Measurements from ENCODE around the gene LRRC34. TPM values are rescaled to one million over a fixed set of nuclear protein-coding genes. Genes with fewer than 3 reads are reported as not detected.

LRRC34 gene
- total RNA-seq, 1 donor from 2014 or later, result 4.7 TPM

GRCh38 chr3:169790687-169791429 lies 21.8 kb downstream of the LRRC34 start:
- H3K9me3 Mint-ChIP-seq, result no peaks in the 10 kb centered on the region
- no peak overlapping the region for H3K4me3 Mint-ChIP-seq
- H3K27me3 Mint-ChIP-seq, result no peaks in the 10 kb centered on the region
- no peak overlapping the region for H3K27ac Mint-ChIP-seq
- intact Hi-C loops (cut with micrococcal nuclease), result loop anchor here (1.0 kb wide), 1 partner anchor 17 kb away; no protein-coding TSS in a partner anchor
- peaks cover 5% of the 10 kb centered on the region for H3K4me1 Mint-ChIP-seq
- no peak for DNase-seq
- peaks cover 36% of the 10 kb centered on the region for H3K36me3 Mint-ChIP-seq (ENCODE audit: low read depth)

- no peaks in the 10 kb centered on the region for H3K27me3 Mint-ChIP-seq
- no peak overlapping the region for H3K27ac Mint-ChIP-seq
- DNase-seq, result no peak
- peaks cover 5% of the 10 kb centered on the region for H3K4me1 Mint-ChIP-seq
- no peak overlapping the region for H3K4me3 Mint-ChIP-seq
- peaks cover 41% of the 10 kb centered on the region for H3K36me3 Mint-ChIP-seq (ENCODE audit: low read depth)
- intact Hi-C loops (cut with micrococcal nuclease), result no loop called here
- H3K9me3 Mint-ChIP-seq, result no peaks in the 10 kb centered on the region
Observed at GRCh38 chr3:169790219-169790618, 22.5 kb downstream of the LRRC34 start.

- Mint-ChIP-seq H3K4me1 (peaks cover 5% of the 10 kb centered on the region), H3K27me3 (no peaks in the 10 kb centered on the region), H3K36me3 (ENCODE audit: low read depth) (peaks cover 42% of the 10 kb centered on the region), H3K27ac (no peak overlapping the region), H3K4me3 (no peak overlapping the region), H3K9me3 (no peaks in the 10 kb centered on the region)
- DNase-seq, result no peak
- intact Hi-C loops (cut with micrococcal nuclease), result no loop called here
Observed at GRCh38 chr3:169787791-169788190, 24.9 kb downstream of the LRRC34 start.

GRCh38 chr3:169787120-169787519 lies 25.6 kb downstream of the LRRC34 start:
- no peaks in the 10 kb centered on the region for H3K9me3 Mint-ChIP-seq
- intact Hi-C loops (cut with micrococcal nuclease), result no loop called here
- H3K4me1 Mint-ChIP-seq, result peaks cover 7% of the 10 kb centered on the region
- H3K36me3 Mint-ChIP-seq (ENCODE audit: low read depth), result peaks cover 43% of the 10 kb centered on the region
- no peak overlapping the region for H3K4me3 Mint-ChIP-seq
- H3K27me3 Mint-ChIP-seq, result no peaks in the 10 kb centered on the region
- DNase-seq, result no peak
- H3K27ac Mint-ChIP-seq, result no peak overlapping the region

- Mint-ChIP-seq H3K4me1 (peaks cover 37% of the 10 kb centered on the region), H3K4me3 (peak overlapping the region; percentile 33), H3K9me3 (no peaks in the 10 kb centered on the region), H3K27ac (peak overlapping the region; percentile 48), H3K36me3 (ENCODE audit: low read depth) (peaks cover 64% of the 10 kb centered on the region), H3K27me3 (no peaks in the 10 kb centered on the region)
- intact Hi-C loops (cut with micrococcal nuclease), result no loop called here
- DNase-seq, result no peak
Observed at GRCh38 chr3:169781209-169781855, 31.4 kb downstream of the LRRC34 start.

GRCh38 chr3:169780742-169781141 lies 32.0 kb downstream of the LRRC34 start:
- Mint-ChIP-seq H3K4me3 (peak overlapping the region; percentile 33), H3K27me3 (no peaks in the 10 kb centered on the region), H3K36me3 (ENCODE audit: low read depth) (peaks cover 64% of the 10 kb centered on the region), H3K9me3 (no peaks in the 10 kb centered on the region), H3K4me1 (peaks cover 42% of the 10 kb centered on the region), H3K27ac (peak overlapping the region; percentile 48)
- peak; percentile 71 for DNase-seq
- intact Hi-C loops (cut with micrococcal nuclease), result no loop called here

GRCh38 chr3:169777822-169778221 lies 34.9 kb downstream of the LRRC34 start:
- intact Hi-C loops (cut with micrococcal nuclease), result no loop called here
- no peak overlapping the region for H3K27ac Mint-ChIP-seq

GRCh38 chr3:169774186-169774585 lies 38.5 kb downstream of the LRRC34 start:
- Mint-ChIP-seq H3K27me3 (no peaks in the 10 kb centered on the region), H3K9me3 (no peaks in the 10 kb centered on the region), H3K4me3 (peak overlapping the region; percentile 99), H3K27ac (peak overlapping the region; percentile 100), H3K4me1 (peaks cover 38% of the 10 kb centered on the region), H3K36me3 (ENCODE audit: low read depth) (peaks cover 48% of the 10 kb centered on the region)
- intact Hi-C loops (cut with micrococcal nuclease), result loop anchor here (1.0 to 5.0 kb wide), 3 partner anchors 17 to 1098 kb away; partner anchors contain the start of gene RPL22L1
- DNase-seq, result no peak

More at GRCh38 chr3:169777822-169778221, 34.9 kb downstream of the LRRC34 start:
- no peaks in the 10 kb centered on the region for H3K9me3 Mint-ChIP-seq
- no peaks in the 10 kb centered on the region for H3K27me3 Mint-ChIP-seq
- no peak for DNase-seq
- peaks cover 55% of the 10 kb centered on the region for H3K4me1 Mint-ChIP-seq
- peaks cover 75% of the 10 kb centered on the region for H3K36me3 Mint-ChIP-seq (ENCODE audit: low read depth)
- H3K4me3 Mint-ChIP-seq, result no peak overlapping the region

GRCh38 chr3:169772897-169773816 lies 39.5 kb downstream of the LRRC34 start, which contains the start of gene MYNN:
MYNN (plus strand) TSS chr3:169773396; CDS start chr3:169774296, 900 bp downstream.
- Mint-ChIP-seq H3K27me3 (no peaks in the 10 kb centered on the region), H3K9me3 (no peaks in the 10 kb centered on the region), H3K4me3 (peak within 1 kb of the TSS; percentile 99), H3K27ac (peak within 1 kb of the TSS; percentile 100), H3K4me1 (peaks cover 31% of the 10 kb centered on the region), H3K36me3 (ENCODE audit: low read depth) (peaks cover 40% of the 10 kb centered on the region)
- peak; percentile 98 for DNase-seq
- intact Hi-C loops (cut with micrococcal nuclease), result loop anchor here (1.0 to 5.0 kb wide), 5 partner anchors 9 to 1099 kb away; partner anchors contain the start of genes LRRC34, LRRIQ4, PHC3 and RPL22L1

- Mint-ChIP-seq H3K9me3 (no peaks in the 10 kb centered on the region), H3K27ac (peak overlapping the region; percentile 100), H3K4me1 (peaks cover 28% of the 10 kb centered on the region), H3K27me3 (no peaks in the 10 kb centered on the region), H3K36me3 (ENCODE audit: low read depth) (peaks cover 33% of the 10 kb centered on the region), H3K4me3 (peak overlapping the region; percentile 99)
- intact Hi-C loops (cut with micrococcal nuclease), result loop anchor here (2.0 to 5.0 kb wide), 3 partner anchors 285 to 1100 kb away; partner anchors contain the start of genes PHC3 and RPL22L1
- DNase-seq, result no peak
Observed at GRCh38 chr3:169772305-169772896, 40.3 kb downstream of the LRRC34 start.

GRCh38 chr3:169771497-169772304 lies 41.0 kb downstream of the LRRC34 start:
- Mint-ChIP-seq H3K4me3 (peak overlapping the region; percentile 99), H3K27ac (peak overlapping the region; percentile 100), H3K36me3 (ENCODE audit: low read depth) (peaks cover 27% of the 10 kb centered on the region), H3K4me1 (peaks cover 24% of the 10 kb centered on the region), H3K9me3 (no peaks in the 10 kb centered on the region), H3K27me3 (no peaks in the 10 kb centered on the region)
- peak; percentile 92 for DNase-seq
- intact Hi-C loops (cut with micrococcal nuclease), result loop anchor here (2.0 to 5.0 kb wide), 3 partner anchors 286 to 1101 kb away; partner anchors contain the start of genes PHC3 and RPL22L1
